ENCODE data around the gene CYBB.
A peak's percentile ranks its signal among the peaks of the same experiment; 100 is the strongest.

The CYBB gene

GRCh38 chrX:37779857-37780256, at the start of gene CYBB:
Gene CYBB (plus strand): TSS chrX:37780059. CDS start chrX:37780078, 19 bp downstream.
- no peak within 1 kb of the TSS for H3K4me3 ChIP-seq (replicated peaks in 1 of 2; ENCODE audit: low read depth in 2 of 2, low read length in 2 of 2)
- TF ChIP-seq CTCF (IDR thresholded peaks at IDR 0.05; ENCODE audit: low read depth, low read length) = no peak
- DNase-seq (ENCODE audit: low read depth in 2 of 2) = no peak

GRCh38 chrX:37745354-37745753, 34.5 kb upstream of the CYBB start:
- no peak overlapping the region for H3K4me3 ChIP-seq (replicated peaks in 1 of 2; ENCODE audit: low read depth in 2 of 2, low read length in 2 of 2)
- peak; percentile 67 to 73 for DNase-seq (ENCODE audit: low read depth in 2 of 2)
- peak; percentile 72 for TF ChIP-seq CTCF (IDR thresholded peaks at IDR 0.05; ENCODE audit: low read depth, low read length)

- no peak for DNase-seq (ENCODE audit: low read depth in 2 of 2)
- no peak overlapping the region for H3K4me3 ChIP-seq (replicated peaks in 1 of 2; ENCODE audit: low read depth in 2 of 2, low read length in 2 of 2)
- TF ChIP-seq CTCF (IDR thresholded peaks at IDR 0.05; ENCODE audit: low read depth, low read length) = no peak
These were observed 34.0 kb upstream of the CYBB start for GRCh38 chrX:37745835-37746217.

DNA sequence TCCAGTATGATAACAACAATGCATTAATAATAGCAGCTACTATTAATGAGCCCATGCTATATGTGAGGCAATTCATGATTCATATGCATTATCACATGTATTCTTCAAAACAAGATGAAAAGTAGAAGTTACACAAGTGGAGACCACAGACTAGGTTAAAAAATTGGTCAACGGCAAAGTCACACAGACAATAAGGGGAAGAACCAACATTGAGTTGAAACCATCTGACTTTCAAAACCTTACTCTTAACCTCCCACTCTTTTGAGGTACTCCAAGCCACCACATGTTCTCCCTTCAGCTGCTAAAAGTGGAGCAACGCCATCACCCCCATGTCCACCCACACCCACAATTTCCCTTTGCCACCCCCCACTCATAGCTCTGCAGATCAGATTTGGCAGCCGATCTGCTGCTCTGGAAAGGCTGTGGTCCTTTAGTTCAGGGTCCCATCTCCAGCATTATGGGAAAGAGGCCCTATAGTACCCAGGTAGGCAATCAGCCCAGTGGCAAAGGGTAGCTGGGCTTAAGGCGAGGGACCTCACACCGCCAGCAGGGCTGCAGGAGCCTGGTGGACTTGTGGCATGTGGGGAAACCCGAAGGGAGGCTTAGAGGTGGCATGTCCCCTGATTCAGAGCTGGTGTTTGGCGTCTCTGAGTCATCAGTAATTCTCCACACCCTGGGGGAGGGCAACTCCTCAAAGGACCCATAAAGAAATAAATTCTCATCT, 33.5 kb upstream of the CYBB start:
- no peak for DNase-seq (ENCODE audit: low read depth in 2 of 2)
- no peak for TF ChIP-seq CTCF (IDR thresholded peaks at IDR 0.05; ENCODE audit: low read depth, low read length)
- H3K4me3 ChIP-seq (replicated peaks in 1 of 2; ENCODE audit: low read depth in 2 of 2, low read length in 2 of 2) = no peak overlapping the region

GRCh38 chrX:37746951-37747350, 32.9 kb upstream of the CYBB start:
- no peak overlapping the region for H3K4me3 ChIP-seq (replicated peaks in 1 of 2; ENCODE audit: low read depth in 2 of 2, low read length in 2 of 2)
- DNase-seq (ENCODE audit: low read depth in 2 of 2) = no peak
- no peak for TF ChIP-seq CTCF (IDR thresholded peaks at IDR 0.05; ENCODE audit: low read depth, low read length)

- no peak overlapping the region for H3K4me3 ChIP-seq (replicated peaks in 1 of 2; ENCODE audit: low read depth in 2 of 2, low read length in 2 of 2)
- DNase-seq (ENCODE audit: low read depth in 2 of 2) = no peak
- TF ChIP-seq CTCF (IDR thresholded peaks at IDR 0.05; ENCODE audit: low read depth, low read length) = no peak
These were observed 27.6 kb upstream of the CYBB start for GRCh38 chrX:37752281-37752680.

GRCh38 chrX:37752936-37753335, 26.9 kb upstream of the CYBB start:
- DNase-seq (ENCODE audit: low read depth in 2 of 2) = no peak
- H3K4me3 ChIP-seq (replicated peaks in 1 of 2; ENCODE audit: low read depth in 2 of 2, low read length in 2 of 2) = no peak overlapping the region
- TF ChIP-seq CTCF (IDR thresholded peaks at IDR 0.05; ENCODE audit: low read depth, low read length) = no peak
